Activated T-cell treated with anti-CD3 and anti-CD28 coated beads, Interleukin-2, amount 50 U/mL, for 72 hours (primary cell): ENCODE results near the gene UBE2L3. TPM values are rescaled to one million over a fixed set of nuclear protein-coding genes. Genes with fewer than 3 reads are reported as not detected.
"Not testable (repeated sequence)": the region's sequence is repeated elsewhere in the genome, so short reads cannot be mapped to it uniquely, and the experiment has no call there.

Experiments used
- ATAC-seq, 2 donors: fragments of 150-1000 bp; cut with Tn5 transposase; replicated peaks in 1 of 2; 2 replicates each; pipeline ENCODE4 v1.10.0; 2021; ENCODE audit warnings: moderate library complexity in 2 of 2, mild to moderate bottlenecking in 1 of 2
- DNase-seq, 2 donors: peaks; one replicate each; pipeline ENCODE4 v3.0.0; 2021 to 2022; ENCODE audit warnings: mixed read lengths in 1 of 2
- H3K27ac Mint-ChIP-seq: one replicate; pipeline ENCODE4 v1.8.0; 2022; ENCODE audit warnings: mild to moderate bottlenecking, moderate library complexity, mixed read lengths
- H3K27me3 Mint-ChIP-seq: one replicate; pipeline ENCODE4 v1.8.0; 2022; ENCODE audit warnings: low read depth, mixed read lengths
- H3K36me3 Mint-ChIP-seq, 2 donors: one replicate each; pipeline ENCODE4 v1.8.0; 2022; ENCODE audit warnings: mixed read lengths in 2 of 2, mild to moderate bottlenecking in 1 of 2; ENCODE audit not compliant: insufficient read depth in 2 of 2
- H3K4me1 Mint-ChIP-seq: one replicate; pipeline ENCODE4 v1.8.0; 2022; ENCODE audit warnings: low read depth, mixed read lengths
- H3K4me3 Mint-ChIP-seq, 2 donors: one replicate each; pipeline ENCODE4 v1.8.0; 2022; ENCODE audit warnings: mild to moderate bottlenecking in 2 of 2, mixed read lengths in 2 of 2, moderate library complexity in 2 of 2
- H3K9me3 Mint-ChIP-seq, 2 donors: one replicate each; pipeline ENCODE4 v1.8.0; 2022; ENCODE audit warnings: mixed read lengths in 2 of 2
- total RNA-seq, 2 donors: library from RNA; stranded (reverse); gene quantifications; one replicate each; pipeline ENCODE4 v1.2.3, GENCODE V29; 2022

UBE2L3 gene
- total RNA-seq, 2 donors from 2014 or later, result 42.7 to 43.5 TPM

- DNase-seq, H3K27me3 Mint-ChIP-seq, H3K4me3 Mint-ChIP-seq, H3K9me3 Mint-ChIP-seq, ATAC-seq, H3K36me3 Mint-ChIP-seq, H3K27ac Mint-ChIP-seq: not testable (repeated sequence)
- peaks cover 48% of the 10 kb centered on the region for H3K4me1 Mint-ChIP-seq
These were observed 13.6 kb downstream of the UBE2L3 start for GRCh38 chr22:21581009-21581713.

GRCh38 chr22:21582801-21583740 is 15.6 kb downstream of the UBE2L3 start:
- Mint-ChIP-seq H3K27ac (peak overlapping the region; percentile 55), H3K9me3 (no peaks in the 10 kb centered on the region), H3K27me3 (no peaks in the 10 kb centered on the region), H3K36me3 (peaks cover 2% of the 10 kb centered on the region in 2 donors), H3K4me1 (peaks cover 48% of the 10 kb centered on the region), H3K4me3 (peak overlapping the region; percentile 6 to 31)
- DNase-seq (no peak), ATAC-seq (peak; percentile 5 to 46)

- Mint-ChIP-seq H3K9me3 (no peaks in the 10 kb centered on the region), H3K4me3 (no peak overlapping the region), H3K4me1 (peaks cover 62% of the 10 kb centered on the region), H3K36me3 (peaks cover 0 to 1% of the 10 kb centered on the region in 2 donors), H3K27me3 (no peaks in the 10 kb centered on the region), H3K27ac (no peak overlapping the region)
- ATAC-seq (no peak), DNase-seq (no peak)
These were observed 17.9 kb downstream of the UBE2L3 start for GRCh38 chr22:21585389-21585788.

DNA sequence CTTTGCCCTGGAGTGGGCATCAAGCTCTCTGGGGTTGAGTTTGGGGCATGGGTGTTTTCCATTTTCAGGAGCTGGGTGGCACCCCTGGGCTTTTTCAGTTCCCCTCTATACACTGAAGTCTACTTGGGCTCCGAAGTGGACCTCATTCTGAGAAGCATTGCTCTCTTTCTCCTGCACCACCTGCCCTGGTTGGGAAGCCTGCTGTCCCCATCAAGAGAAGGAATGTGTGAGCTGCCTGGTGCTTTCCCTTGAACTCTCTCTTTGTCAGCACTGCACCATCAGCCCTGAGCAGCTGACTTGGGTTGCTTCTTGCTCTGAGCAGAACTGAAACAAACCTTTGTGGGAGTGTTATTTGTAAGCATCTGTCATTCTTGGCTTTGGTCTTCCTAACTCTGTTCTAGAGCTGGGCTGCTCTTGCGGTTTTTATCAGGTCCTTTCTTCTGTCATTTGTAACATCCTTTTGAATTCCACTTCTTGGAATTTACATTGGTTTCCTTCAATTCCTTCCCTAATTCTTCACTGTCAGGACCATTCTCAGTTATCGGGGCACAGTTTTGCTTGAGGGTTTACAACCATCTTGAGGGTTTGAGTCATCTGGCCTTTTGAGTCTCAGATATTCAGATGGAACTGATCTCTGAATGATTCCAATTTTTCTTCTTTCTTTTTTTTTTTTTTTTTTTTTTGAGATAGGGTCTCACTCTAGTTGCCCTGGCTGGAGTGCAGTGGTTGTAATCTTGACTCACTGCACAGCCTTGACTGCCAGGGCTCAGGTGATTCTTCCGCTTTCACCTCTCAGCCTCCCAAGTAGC is 20.5 kb downstream of the UBE2L3 start:
- Mint-ChIP-seq H3K27ac (peak overlapping the region; percentile 4), H3K36me3 (peaks cover 0 to 1% of the 10 kb centered on the region in 2 donors), H3K9me3 (no peaks in the 10 kb centered on the region), H3K4me3 (peak overlapping the region; percentile 44 to 58), H3K4me1 (peaks cover 62% of the 10 kb centered on the region), H3K27me3 (no peaks in the 10 kb centered on the region)
- DNase-seq, result peak; percentile 61 to 71
- peak; percentile 97 for ATAC-seq

DNA sequence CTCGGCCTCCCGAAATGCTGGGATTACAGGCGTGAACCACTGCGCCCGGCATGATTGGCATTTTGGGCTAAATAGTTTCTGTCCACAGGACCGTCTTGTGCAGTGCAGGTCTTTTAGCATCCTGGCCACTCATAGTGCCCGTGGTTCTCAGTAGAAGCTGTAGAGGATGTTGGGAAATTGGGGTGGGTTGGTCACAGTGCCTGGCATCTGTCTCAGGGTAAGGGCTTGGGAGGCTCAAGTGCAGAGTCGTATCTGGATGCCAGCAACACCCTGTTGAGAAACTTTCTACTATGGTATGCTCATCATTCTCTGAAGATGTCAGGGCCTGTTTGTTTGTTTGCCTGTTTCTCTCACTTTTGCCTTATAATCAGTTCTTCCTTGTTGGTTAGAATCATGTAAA is 21.9 kb downstream of the UBE2L3 start:
- peak overlapping the region; percentile 45 for H3K27ac Mint-ChIP-seq
- no peak for DNase-seq
- peak overlapping the region; percentile 8 to 50 for H3K4me3 Mint-ChIP-seq
- no peaks in the 10 kb centered on the region for H3K9me3 Mint-ChIP-seq
- H3K36me3 Mint-ChIP-seq, result peaks cover 8 to 15% of the 10 kb centered on the region in 2 donors
- no peaks in the 10 kb centered on the region for H3K27me3 Mint-ChIP-seq
- peaks cover 69% of the 10 kb centered on the region for H3K4me1 Mint-ChIP-seq
- ATAC-seq, result no peak

GRCh38 chr22:21590809-21591641 is 23.5 kb downstream of the UBE2L3 start:
- ATAC-seq, result no peak
- Mint-ChIP-seq H3K36me3 (peaks cover 11 to 28% of the 10 kb centered on the region in 2 donors), H3K4me3 (no peak overlapping the region), H3K4me1 (peaks cover 62% of the 10 kb centered on the region), H3K27me3 (no peaks in the 10 kb centered on the region), H3K9me3 (no peaks in the 10 kb centered on the region), H3K27ac (no peak overlapping the region)
- no peak for DNase-seq

DNA sequence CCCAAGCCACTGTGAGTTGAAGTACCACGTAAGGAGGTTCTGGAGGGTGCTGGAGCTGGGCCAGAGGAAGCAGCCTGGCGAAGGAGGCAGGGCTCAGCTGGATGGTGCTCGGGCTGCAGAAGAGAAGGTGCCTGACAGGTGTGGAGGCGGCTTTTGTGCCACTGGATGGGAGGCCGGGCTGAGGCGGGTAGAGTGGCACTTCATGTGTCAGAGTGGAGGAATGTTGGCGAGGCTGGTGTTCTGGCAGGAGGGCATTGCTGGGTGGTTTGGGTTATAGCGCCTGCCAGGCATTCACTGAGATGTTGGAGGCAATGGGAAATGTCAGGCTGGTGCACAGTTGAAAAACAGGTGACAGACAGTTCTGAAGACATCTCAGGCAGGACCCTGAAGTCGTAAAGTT is 24.2 kb downstream of the UBE2L3 start:
- Mint-ChIP-seq H3K9me3 (no peaks in the 10 kb centered on the region), H3K4me3 (no peak overlapping the region), H3K27me3 (no peaks in the 10 kb centered on the region), H3K36me3 (peaks cover 11 to 31% of the 10 kb centered on the region in 2 donors), H3K27ac (peak overlapping the region; percentile 15), H3K4me1 (peaks cover 62% of the 10 kb centered on the region)
- DNase-seq (no peak), ATAC-seq (no peak)

- H3K9me3 Mint-ChIP-seq, result no peaks in the 10 kb centered on the region
- H3K36me3 Mint-ChIP-seq, result peaks cover 11 to 33% of the 10 kb centered on the region in 2 donors
- H3K27me3 Mint-ChIP-seq, result no peaks in the 10 kb centered on the region
- ATAC-seq (no peak), DNase-seq (no peak)
- H3K4me3 Mint-ChIP-seq, result no peak overlapping the region
- peaks cover 56% of the 10 kb centered on the region for H3K4me1 Mint-ChIP-seq
- H3K27ac Mint-ChIP-seq, result no peak overlapping the region
These were observed 24.9 kb downstream of the UBE2L3 start for GRCh38 chr22:21592422-21592821.

- no peak overlapping the region for H3K27ac Mint-ChIP-seq
- ATAC-seq (no peak), DNase-seq (no peak)
- H3K4me1 Mint-ChIP-seq, result peaks cover 50% of the 10 kb centered on the region
- H3K27me3 Mint-ChIP-seq, result no peaks in the 10 kb centered on the region
- H3K36me3 Mint-ChIP-seq, result peaks cover 11 to 37% of the 10 kb centered on the region in 2 donors
- H3K4me3 Mint-ChIP-seq, result no peak overlapping the region
- H3K9me3 Mint-ChIP-seq, result no peaks in the 10 kb centered on the region
These were observed 26.1 kb downstream of the UBE2L3 start for GRCh38 chr22:21593406-21594232.

DNA sequence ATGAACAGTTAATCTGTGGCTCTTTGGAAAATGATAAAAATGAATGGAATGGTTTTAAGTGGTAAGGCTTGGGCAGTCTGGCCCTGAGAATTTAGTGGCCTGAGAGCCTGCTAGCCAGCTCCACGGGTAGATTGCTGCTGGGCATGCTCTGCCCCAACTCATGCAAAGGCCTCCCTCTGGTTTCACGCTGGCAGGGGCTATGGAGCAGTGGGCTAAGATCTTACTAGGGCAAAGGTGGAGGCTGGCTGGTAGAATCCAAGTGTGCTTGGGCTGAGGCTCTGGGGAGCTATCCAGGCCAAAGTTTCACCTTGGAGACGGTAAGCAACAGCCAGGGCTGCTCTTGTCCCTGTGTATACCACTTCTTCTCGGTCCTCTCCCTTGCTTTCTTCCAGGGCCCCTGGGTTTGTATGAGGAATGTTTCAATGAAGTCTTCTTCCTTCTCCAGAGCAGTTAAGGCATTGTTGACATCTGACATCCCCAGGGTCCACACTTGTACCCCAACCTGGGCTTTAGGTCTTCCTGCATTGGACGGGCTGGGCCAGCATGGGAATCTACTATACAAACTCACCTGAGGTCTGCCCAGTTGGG is 27.4 kb downstream of the UBE2L3 start:
- H3K27me3 Mint-ChIP-seq, result no peaks in the 10 kb centered on the region
- peaks cover 50% of the 10 kb centered on the region for H3K4me1 Mint-ChIP-seq
- H3K36me3 Mint-ChIP-seq, result peaks cover 16 to 42% of the 10 kb centered on the region in 2 donors
- no peaks in the 10 kb centered on the region for H3K9me3 Mint-ChIP-seq
- ATAC-seq (peak in 1 of 2 donors; percentile 15), DNase-seq (no peak)
- no peak overlapping the region for H3K27ac Mint-ChIP-seq
- H3K4me3 Mint-ChIP-seq, result no peak overlapping the region

DNA sequence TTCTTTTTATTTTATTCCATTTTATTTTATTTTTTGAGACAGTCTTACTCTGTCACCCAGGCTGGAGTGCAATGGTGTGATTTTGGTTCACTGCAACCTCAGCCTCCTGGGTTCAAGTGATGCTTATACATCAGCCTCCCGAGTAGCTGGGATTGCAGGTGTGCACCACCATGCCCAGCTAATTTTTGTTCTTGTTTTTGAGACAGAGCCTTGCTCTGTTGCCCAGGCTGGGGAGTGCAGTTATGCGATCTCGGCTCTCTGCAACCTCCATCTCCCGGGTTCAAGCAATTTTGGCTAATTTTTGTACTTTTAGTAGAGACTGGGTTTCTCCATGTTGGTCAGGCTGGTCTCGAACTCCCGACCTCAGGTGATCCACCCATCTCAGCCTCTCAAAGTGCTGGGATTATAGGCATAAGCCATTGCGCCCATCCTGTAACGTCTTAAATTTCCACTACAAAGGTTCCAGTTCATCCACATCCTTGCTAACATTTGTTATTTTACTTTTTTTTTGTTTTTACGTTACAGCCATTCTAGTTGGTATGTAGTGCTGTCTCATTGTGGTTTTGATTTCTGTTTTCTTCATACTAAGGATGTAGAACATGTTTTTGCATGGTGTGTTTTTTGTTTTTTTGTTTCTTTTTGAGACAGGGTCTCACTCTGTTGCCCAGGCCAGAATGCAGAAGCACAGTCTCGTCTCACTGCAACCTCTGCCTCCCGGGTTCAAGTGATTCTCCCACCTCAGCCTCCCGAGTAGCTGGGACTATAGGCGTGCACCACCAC is 29.0 kb downstream of the UBE2L3 start:
- ATAC-seq, H3K9me3 Mint-ChIP-seq, H3K27me3 Mint-ChIP-seq, H3K27ac Mint-ChIP-seq, H3K4me3 Mint-ChIP-seq, DNase-seq: not testable (repeated sequence)
- Mint-ChIP-seq H3K36me3 (peaks cover 16 to 42% of the 10 kb centered on the region in 2 donors), H3K4me1 (peaks cover 38% of the 10 kb centered on the region)
